Hematopoietic multipotent progenitor cell treated with erythropoietin and hydrocortisone succinate and interleukin-3 and kit ligand, for 6 days (in vitro differentiated cells): ENCODE data around the gene MRPL36.
"Not testable (repeated sequence)": the region's sequence is repeated elsewhere in the genome, so short reads cannot be mapped to it uniquely, and the experiment has no call there.

Experiments
- DNase-seq: peaks from one replicate; pipeline ENCODE4 v3.0.0-alpha.2; 2015

The MRPL36 gene

GRCh38 chr5:1814183-1815020, 14.8 kb upstream of the MRPL36 start:
- no peak for DNase-seq

GRCh38 chr5:1810581-1811101, 11.0 kb upstream of the MRPL36 start:
- DNase-seq, result no peak

GRCh38 chr5:1809416-1810035, 9.9 kb upstream of the MRPL36 start:
- no peak for DNase-seq

- DNase-seq, result no peak
Observed at GRCh38 chr5:1808439-1808838, 8.8 kb upstream of the MRPL36 start.

- no peak for DNase-seq
Observed at GRCh38 chr5:1807451-1808185, 8.0 kb upstream of the MRPL36 start.

GRCh38 chr5:1806974-1807373, 7.3 kb upstream of the MRPL36 start:
- DNase-seq, result no peak

GRCh38 chr5:1806199-1806598, 6.6 kb upstream of the MRPL36 start:
- DNase-seq, result no peak

GRCh38 chr5:1805736-1806135, 6.1 kb upstream of the MRPL36 start:
- no peak for DNase-seq

GRCh38 chr5:1805326-1805725, 5.7 kb upstream of the MRPL36 start:
- DNase-seq, result no peak

GRCh38 chr5:1804001-1804690, 4.5 kb upstream of the MRPL36 start:
- DNase-seq, result no peak

- no peak for DNase-seq
Observed at GRCh38 chr5:1803192-1803591, 3.6 kb upstream of the MRPL36 start.

GRCh38 chr5:1801967-1802295, 2.3 kb upstream of the MRPL36 start:
- peak; percentile 67 for DNase-seq

GRCh38 chr5:1801222-1801966, 1.8 kb upstream of the MRPL36 start, which contains the start of gene NDUFS6:
TSS of gene NDUFS6 (plus strand) at chr5:1801407. CDS start at chr5:1801418, 11 bp downstream.
- DNase-seq, result peak; percentile 89

GRCh38 chr5:1800472-1801221, 1.0 kb upstream of the MRPL36 start:
- DNase-seq, result peak; percentile 56

- peak; percentile 58 for DNase-seq
Observed at GRCh38 chr5:1799110-1799601, 481 bp downstream of the MRPL36 start.

GRCh38 chr5:1798589-1798988, 1.0 kb downstream of the MRPL36 start:
- not testable (repeated sequence) for DNase-seq

GRCh38 chr5:1797855-1798254, 1.8 kb downstream of the MRPL36 start:
- DNase-seq, result no peak

GRCh38 chr5:1797103-1797800, 2.4 kb downstream of the MRPL36 start:
- DNase-seq, result no peak

- DNase-seq, result no peak
Observed at GRCh38 chr5:1796371-1797102, 3.1 kb downstream of the MRPL36 start.

- DNase-seq, result no peak
Observed at GRCh38 chr5:1795931-1796330, 3.7 kb downstream of the MRPL36 start.
